Omental fat pad (tissue), 4 donors: Measurements from ENCODE around the gene GPR143. TPM values are rescaled to one million over a fixed set of nuclear protein-coding genes. Genes with fewer than 3 reads are reported as not detected.

Experiments
- ATAC-seq: fragments of 150-250 bp; one replicate; pipeline ENCODE4 v1.9.1; 2016; ENCODE audit warnings: mild to moderate bottlenecking, moderate library complexity; ENCODE audit not compliant: low FRiP score
- DNase-seq: peaks from one replicate; pipeline ENCODE4 v3.0.0-alpha.2; 2019; ENCODE audit warnings: low spot score
- total RNA-seq, 4 donors: library from RNA; depleted of rRNA; stranded (reverse); fragments of >200 nt; gene quantifications; one replicate each; pipeline ENCODE4 v1.1.0, GENCODE V29; 2016
- TF ChIP-seq, protein P1 (sequence below), 3 donors: fragments of 450-650 bp; IDR thresholded peaks; one replicate each; pipeline ENCODE4 v1.5.1; 2016 to 2017; ENCODE audit warnings: antibody characterized with exemption in 3 of 3, mild to moderate bottlenecking in 3 of 3, moderate library complexity in 2 of 3

The GPR143 gene
- total RNA-seq, 4 donors from 2014 or later = 1.1 to 1.6 (median 1.2) TPM; not detected in 1

DNA sequence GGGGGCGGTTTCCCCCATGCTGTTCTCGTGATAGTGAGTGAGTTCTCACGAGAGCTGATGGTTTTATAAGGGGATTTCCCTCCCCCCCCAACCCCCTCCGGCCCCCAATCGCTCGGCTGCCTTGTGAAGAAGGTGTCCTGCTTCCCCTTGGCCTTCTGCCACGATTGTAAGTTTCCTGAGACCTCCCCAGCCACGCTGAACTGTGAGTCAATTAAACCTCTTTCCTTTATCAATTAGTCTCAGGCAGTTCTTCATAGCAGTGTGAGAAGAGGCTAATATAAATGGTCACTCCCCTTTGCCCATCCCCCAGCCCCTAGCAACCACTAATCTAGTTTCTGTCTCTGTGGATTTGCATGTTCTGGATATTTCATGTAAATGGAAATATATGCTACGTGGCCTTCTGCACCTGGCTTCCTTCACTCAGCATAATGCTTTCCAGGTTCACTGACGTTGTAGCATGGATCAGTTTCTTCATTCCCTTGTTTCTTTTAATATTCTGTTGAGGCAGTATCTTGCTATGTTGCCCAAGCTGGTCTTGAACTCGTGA lies 16.4 kb downstream of the GPR143 start:
- DNase-seq (no peak), ATAC-seq (no peak)
- TF ChIP-seq, protein P1, sequence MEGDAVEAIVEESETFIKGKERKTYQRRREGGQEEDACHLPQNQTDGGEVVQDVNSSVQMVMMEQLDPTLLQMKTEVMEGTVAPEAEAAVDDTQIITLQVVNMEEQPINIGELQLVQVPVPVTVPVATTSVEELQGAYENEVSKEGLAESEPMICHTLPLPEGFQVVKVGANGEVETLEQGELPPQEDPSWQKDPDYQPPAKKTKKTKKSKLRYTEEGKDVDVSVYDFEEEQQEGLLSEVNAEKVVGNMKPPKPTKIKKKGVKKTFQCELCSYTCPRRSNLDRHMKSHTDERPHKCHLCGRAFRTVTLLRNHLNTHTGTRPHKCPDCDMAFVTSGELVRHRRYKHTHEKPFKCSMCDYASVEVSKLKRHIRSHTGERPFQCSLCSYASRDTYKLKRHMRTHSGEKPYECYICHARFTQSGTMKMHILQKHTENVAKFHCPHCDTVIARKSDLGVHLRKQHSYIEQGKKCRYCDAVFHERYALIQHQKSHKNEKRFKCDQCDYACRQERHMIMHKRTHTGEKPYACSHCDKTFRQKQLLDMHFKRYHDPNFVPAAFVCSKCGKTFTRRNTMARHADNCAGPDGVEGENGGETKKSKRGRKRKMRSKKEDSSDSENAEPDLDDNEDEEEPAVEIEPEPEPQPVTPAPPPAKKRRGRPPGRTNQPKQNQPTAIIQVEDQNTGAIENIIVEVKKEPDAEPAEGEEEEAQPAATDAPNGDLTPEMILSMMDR (IDR thresholded peaks at IDR 0.05) = no peak

DNA sequence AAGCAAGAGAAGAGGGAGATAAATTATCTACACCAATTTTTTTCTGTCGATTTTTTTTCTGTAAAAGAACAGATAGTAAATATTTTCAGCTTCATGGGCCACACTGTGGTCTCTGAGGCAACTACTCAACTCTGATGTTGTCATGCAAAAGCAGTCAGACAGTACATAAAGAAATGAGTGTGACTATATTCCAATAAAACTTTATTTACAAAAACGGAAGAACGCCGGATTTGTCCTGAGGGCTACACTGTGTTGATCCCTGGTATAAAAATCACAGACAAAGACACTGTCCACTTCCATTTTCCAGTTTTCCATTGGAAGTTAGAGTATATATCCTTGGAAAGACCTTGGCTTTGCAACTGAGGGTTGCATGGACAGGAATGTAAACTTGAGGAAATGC lies 18.0 kb downstream of the GPR143 start:
- no peak for ATAC-seq

DNA sequence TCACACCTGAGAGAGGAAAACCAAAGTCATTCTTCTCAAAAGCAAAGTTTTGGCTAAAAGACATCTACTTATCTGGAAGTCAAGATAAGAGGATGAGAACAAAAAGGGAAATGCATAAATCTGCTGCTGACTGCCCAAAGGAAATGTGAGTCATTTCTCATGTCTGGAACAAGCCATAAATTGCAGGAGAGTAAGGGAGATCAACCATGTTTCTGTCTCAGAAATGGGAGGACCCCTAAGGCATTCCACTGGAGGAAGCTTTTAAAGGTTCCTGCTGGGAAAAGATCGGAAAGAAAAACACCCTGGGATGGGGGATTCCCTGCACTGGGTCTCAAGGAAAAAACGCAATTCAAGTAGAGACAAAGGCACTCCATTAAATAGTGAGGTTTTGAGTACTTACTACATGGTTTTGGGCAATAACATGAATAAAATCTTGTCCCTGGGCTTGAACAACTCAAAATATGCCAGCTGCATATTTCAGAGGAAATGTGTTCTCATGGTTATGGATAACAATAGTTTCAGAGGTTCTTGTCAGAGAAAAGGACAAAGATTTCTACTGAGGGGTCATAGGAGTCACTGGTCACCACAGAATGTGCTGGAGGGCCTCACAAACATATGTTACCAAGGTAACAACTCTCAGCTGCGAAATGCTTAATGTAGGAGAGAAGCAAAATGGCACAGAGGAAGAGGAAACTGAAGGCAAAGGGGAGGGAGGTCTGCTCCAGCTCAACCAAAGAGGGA lies 19.3 kb downstream of the GPR143 start:
- DNase-seq (no peak), ATAC-seq (peak; percentile 40)
- TF ChIP-seq, protein P1 (IDR thresholded peaks at IDR 0.05) = no peak

More for the DNA sequence above, 18.0 kb downstream of the GPR143 start:
- TF ChIP-seq, protein P1 (IDR thresholded peaks at IDR 0.05) = no peak
- DNase-seq = no peak

DNA sequence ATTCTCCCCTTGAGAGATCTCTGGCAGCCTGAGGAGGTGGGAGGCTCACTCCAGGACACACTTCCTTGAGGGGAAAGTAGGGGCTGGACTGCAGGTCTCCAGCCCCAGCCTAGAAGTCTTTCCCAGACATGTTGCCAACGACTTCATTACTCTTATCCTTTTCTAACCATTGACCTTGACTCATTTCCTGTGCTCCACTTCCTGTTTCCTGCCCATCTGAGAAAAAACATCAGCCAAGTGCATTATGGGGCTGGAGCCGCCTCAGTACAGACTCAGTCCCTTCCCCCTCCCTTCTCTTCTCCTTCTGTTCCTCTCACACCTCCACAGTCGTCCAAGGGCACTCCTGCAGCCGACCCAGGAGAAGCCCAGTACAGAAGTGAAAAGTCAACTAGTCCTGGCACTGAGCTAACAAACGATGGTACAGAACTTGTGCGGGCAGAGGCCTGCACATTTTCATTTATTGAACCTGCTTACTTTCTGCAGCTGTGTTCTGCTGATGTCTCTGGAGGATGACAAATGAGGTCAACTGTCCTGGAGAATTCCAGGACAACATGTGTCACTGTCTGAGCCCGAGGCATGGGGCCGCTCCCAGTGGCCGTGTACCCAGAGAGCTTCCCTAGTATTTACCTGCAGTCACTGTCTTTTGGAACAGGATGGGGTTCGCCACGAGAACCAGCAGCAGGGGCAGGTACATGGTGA lies 20.1 kb downstream of the GPR143 start:
- TF ChIP-seq, protein P1 (IDR thresholded peaks at IDR 0.05) = no peak
- DNase-seq (no peak), ATAC-seq (peak; percentile 18)

DNA sequence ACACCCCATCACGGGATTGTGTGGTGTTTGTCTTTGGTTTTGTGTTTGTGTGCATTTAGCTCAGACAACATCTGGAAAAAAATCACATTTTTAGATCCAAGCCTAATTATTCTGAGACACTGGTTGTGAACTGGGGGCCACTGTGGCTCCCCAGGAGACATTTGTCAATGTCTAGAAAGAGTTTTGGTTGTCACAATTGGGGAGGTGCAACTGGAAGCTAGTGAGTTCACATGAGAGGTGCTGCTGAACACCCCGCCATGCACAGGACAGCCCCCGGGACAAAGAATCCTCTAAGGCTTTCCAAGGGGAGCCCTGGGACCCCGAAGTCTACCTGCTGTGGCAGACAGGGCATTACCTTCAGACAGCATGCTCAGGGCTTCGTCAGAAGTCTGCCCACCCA lies 26.5 kb downstream of the GPR143 start:
- TF ChIP-seq, protein P1 (IDR thresholded peaks at IDR 0.05) = no peak
- DNase-seq = no peak

DNA sequence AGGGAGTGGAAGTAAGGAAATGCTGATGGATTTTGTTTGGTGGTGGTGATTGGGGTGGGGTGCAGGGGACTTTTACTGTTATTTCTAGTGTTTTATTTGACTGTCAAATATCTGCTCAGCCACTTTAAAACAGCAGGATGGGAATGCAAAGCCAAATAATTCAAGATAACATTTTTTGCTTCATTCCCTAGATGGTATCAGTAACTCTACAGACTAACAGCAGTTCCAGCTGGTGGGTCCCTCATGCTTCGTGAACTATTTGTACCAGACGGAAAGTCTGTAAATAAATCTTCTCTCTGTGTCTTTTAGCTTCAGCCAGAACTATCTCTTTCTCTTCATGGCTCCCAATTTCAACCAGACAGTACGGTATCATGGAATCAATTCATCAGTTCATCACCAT lies 27.5 kb downstream of the GPR143 start:
- DNase-seq = no peak
- TF ChIP-seq, protein P1 (IDR thresholded peaks at IDR 0.05) = no peak
- no peak for ATAC-seq

More for the DNA sequence above, 26.5 kb downstream of the GPR143 start:
- ATAC-seq = no peak
